OCI-LY7 (cell line): ENCODE data around the gene KLHL22. TPM values are rescaled to one million over a fixed set of nuclear protein-coding genes. Genes with fewer than 3 reads are reported as not detected.

ENCODE experiments used
- BruUV-seq: library from RNA; stranded (reverse); fragments of 400-500 nt; replicated peaks from 2 replicates; lab custom pipeline; 2021; lab: Mats Ljungman, UMichigan
- CTCF ChIA-PET: fragments of 300-600 bp; sonication (Branson Sonifier 250); formaldehyde crosslinking; loops from one replicate; lab custom pipeline; 2022; ENCODE audit warnings: antibody characterized with exemption; ENCODE audit not compliant: unreplicated experiment; lab: Charles Lee
- POLR2A ChIA-PET: fragments of 300-600 bp; sonication (Branson Sonifier 250); formaldehyde crosslinking; loops from one replicate; lab custom pipeline; 2022; ENCODE audit warnings: antibody characterized with exemption; lab: Charles Lee
- DNase-seq: peaks from one replicate; pipeline ENCODE4 v3.0.0-alpha.2; 2015; ENCODE audit warnings: low spot score
- H2AFZ ChIP-seq: fragments of 200-600 bp; sonication (generic), shearing (Covaris generic); 2 replicates; pipeline ENCODE4 v1.6.1; 2014; ENCODE audit warnings: mild to moderate bottlenecking, antibody characterized with exemption, low read length, moderate library complexity
- H3K27ac ChIP-seq: fragments of 200-600 bp; sonication (generic); 2 replicates; pipeline ENCODE4 v1.5.1; 2014; ENCODE audit warnings: mixed run types, low read depth, mild to moderate bottlenecking, moderate library complexity, low read length, inconsistent platforms; ENCODE audit not compliant: poor library complexity, severe bottlenecking
- H3K36me3 ChIP-seq: fragments of 200-600 bp; sonication (generic); 2 replicates; pipeline ENCODE4 v1.6.1; 2014; ENCODE audit warnings: mild to moderate bottlenecking, antibody characterized with exemption, low read length, moderate library complexity, mixed read lengths; ENCODE audit not compliant: insufficient read depth
- H3K4me1 ChIP-seq: fragments of 200-600 bp; sonication (generic); 2 replicates; pipeline ENCODE4 v1.5.1; 2014; ENCODE audit warnings: mild to moderate bottlenecking, low read length; ENCODE audit not compliant: insufficient read depth, poor library complexity, severe bottlenecking
- H3K4me2 ChIP-seq: fragments of 200-600 bp; sonication (generic); 2 replicates; pipeline ENCODE4 v1.6.1; 2014; ENCODE audit warnings: mild to moderate bottlenecking, low read length
- H3K4me3 ChIP-seq: fragments of 200-600 bp; sonication (generic); 2 replicates; pipeline ENCODE4 v1.5.1; 2014; ENCODE audit warnings: mild to moderate bottlenecking, low read depth, low read length; ENCODE audit not compliant: poor library complexity, severe bottlenecking
- H3K79me2 ChIP-seq: fragments of 200-600 bp; sonication (generic); 2 replicates; pipeline ENCODE4 v1.6.1; 2016; ENCODE audit warnings: low read depth, mild to moderate bottlenecking, low read length, moderate library complexity, mixed read lengths; ENCODE audit not compliant: insufficient read depth
- H3K9me2 ChIP-seq: fragments of 200-600 bp; sonication (generic); 2 replicates; pipeline ENCODE4 v1.6.1; 2016; ENCODE audit warnings: mild to moderate bottlenecking, low read length, mixed read lengths; ENCODE audit not compliant: insufficient read depth
- H3K9me3 ChIP-seq: fragments of 200-600 bp; sonication (generic); 2 replicates; pipeline ENCODE4 v1.6.1; 2014; ENCODE audit warnings: mild to moderate bottlenecking, mixed run types, low read length, mixed read lengths
- H4K20me1 ChIP-seq: fragments of 200-600 bp; sonication (generic); 2 replicates; pipeline ENCODE4 v1.6.1; 2014; ENCODE audit warnings: mild to moderate bottlenecking, antibody characterized with exemption, low read length, moderate library complexity, mixed read lengths; ENCODE audit not compliant: insufficient read depth
- CTCF ChIP-seq: fragments of 200-600 bp; sonication (generic); conservative IDR thresholded peaks from 2 replicates; pipeline ENCODE4 v1.5.1; 2014; ENCODE audit warnings: mild to moderate bottlenecking, antibody characterized with exemption, low read length, moderate library complexity, mixed read lengths
- EZH2phosphoT487 ChIP-seq: fragments of 200-600 bp; sonication (generic); IDR thresholded peaks from 2 replicates; pipeline ENCODE4 v1.6.1; 2018; ENCODE audit warnings: low read depth, borderline replicate concordance, mild to moderate bottlenecking, mixed run types, antibody characterized with exemption, low read length, moderate library complexity, mixed read lengths
- intact Hi-C: fragments of 100-400 bp; cut with micrococcal nuclease; formaldehyde crosslinking; loops from one replicate; pipeline ENCODE4 v1.10.0; 2022; ENCODE audit not compliant: unreplicated experiment
- total RNA-seq, 2 experiments: library from RNA; depleted of rRNA in 1 of 2; stranded (reverse); fragments of >200 nt in 1 of 2; shearing (Covaris generic) in 1 of 2; gene quantifications; 2 replicates each; pipeline ENCODE4 v1.2.3, GENCODE V29; 2014 to 2022

Gene KLHL22
- total RNA-seq, 2 experiments from 2014 or later: 14.8 to 38.1 TPM

DNA sequence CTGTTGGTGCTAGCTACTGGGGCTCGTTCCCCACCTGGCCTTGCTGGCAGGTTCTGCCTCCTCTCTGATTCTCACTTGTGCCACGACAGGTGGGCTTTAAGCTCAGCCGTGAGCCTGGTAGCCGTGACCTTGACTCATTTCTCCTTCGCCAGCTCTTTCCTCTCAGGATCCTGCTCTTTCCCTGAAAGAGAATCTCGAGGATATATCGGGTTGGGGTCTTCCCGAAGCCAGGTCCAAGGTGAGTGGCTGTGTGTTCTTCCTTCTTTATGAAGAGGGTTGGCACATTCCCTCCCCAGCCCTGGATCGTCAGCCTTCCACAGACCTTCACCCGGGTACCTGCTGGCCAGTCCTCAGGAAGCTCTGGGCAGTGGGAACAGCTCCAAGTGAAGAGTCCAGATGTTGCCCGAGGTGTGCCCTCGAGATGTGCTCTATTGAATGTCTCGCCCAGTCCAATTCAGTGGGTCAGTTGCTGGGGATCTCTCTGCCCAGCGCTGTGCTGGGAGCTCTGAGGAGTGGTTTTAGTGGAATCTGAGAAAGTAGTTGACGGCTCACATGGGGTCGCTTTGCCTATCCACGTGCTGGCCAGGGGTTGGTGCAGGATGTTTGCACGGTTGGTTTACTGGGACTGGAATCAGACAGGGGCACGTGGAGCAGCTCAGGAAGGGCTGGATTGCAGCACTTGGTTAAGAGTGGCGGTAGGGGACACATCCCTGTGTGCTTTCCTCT lies 100.3 kb downstream of the KLHL22 start:
- Histone ChIP-seq H3K9me2 (no peaks in the 10 kb centered on the region), H2AFZ (no peak overlapping the region), H3K79me2 (no peaks in the 10 kb centered on the region), H3K4me3 (no peak overlapping the region), H3K36me3 (no peaks in the 10 kb centered on the region), H3K9me3 (no peaks in the 10 kb centered on the region), H3K4me1 (no peaks in the 10 kb centered on the region), H3K27ac (no peak overlapping the region), H3K4me2 (no peak overlapping the region), H4K20me1 (no peaks in the 10 kb centered on the region)
- no peak for TF ChIP-seq EZH2phosphoT487
- TF ChIP-seq CTCF: no peak
- intact Hi-C loops: no loop called here
- POLR2A ChIA-PET: no interaction called here
- DNase-seq: no peak
- no TSS peak for BruUV-seq
- CTCF ChIA-PET: no interaction called here

- Histone ChIP-seq H3K4me1 (no peaks in the 10 kb centered on the region), H3K79me2 (no peaks in the 10 kb centered on the region), H3K9me3 (peaks cover 5% of the 10 kb centered on the region; the same call in 1 of the 2 replicates), H3K4me2 (no peak within 1 kb of the TSS), H3K9me2 (no peaks in the 10 kb centered on the region), H4K20me1 (no peaks in the 10 kb centered on the region), H3K36me3 (no peaks in the 10 kb centered on the region), H2AFZ (no peak within 1 kb of the TSS), H3K4me3 (no peak within 1 kb of the TSS), H3K27ac (no peak within 1 kb of the TSS)
- no peak for DNase-seq
- ChIA-PET POLR2A (no interaction called here), CTCF (no interaction called here)
- no peak for TF ChIP-seq CTCF
- no peak for TF ChIP-seq EZH2phosphoT487
- no TSS peak for BruUV-seq
- intact Hi-C loops: no loop called here
Measured at GRCh38 chr22:20393705-20394476, 101.7 kb downstream of the KLHL22 start, which contains the start of gene ZNF74. TSS of gene ZNF74 (plus strand) at chr22:20394151. CDS start at chr22:20394629, 478 bp downstream.
